Thymus (tissue), 11 donors: ENCODE data around the gene GORASP2. TPM values are rescaled to one million over a fixed set of nuclear protein-coding genes. Genes with fewer than 3 reads are reported as not detected.
A peak's percentile ranks its signal among the peaks of the same experiment; 100 is the strongest.

Source experiments
- DNase-seq, 9 donors: peaks; one replicate each; pipeline ENCODE4 v3.0.0-alpha.2; 2013; ENCODE audit warnings: low spot score in 9 of 9, low read depth in 6 of 9, missing footprints in 1 of 9
- H3K27ac ChIP-seq, 2 donors: one replicate each; pipeline ENCODE4 v1.5.1; 2013; ENCODE audit warnings: control low read depth in 1 of 2, low read depth in 1 of 2, low read length in 1 of 2, mild to moderate bottlenecking in 1 of 2, moderate library complexity in 1 of 2
- H3K27me3 ChIP-seq, 2 donors: one replicate each; pipeline ENCODE4 v1.5.1; 2013; ENCODE audit warnings: low read length in 1 of 2; ENCODE audit not compliant: control insufficient read depth in 2 of 2, insufficient read depth in 1 of 2
- H3K36me3 ChIP-seq, 2 donors: one replicate each; pipeline ENCODE4 v1.5.1; 2013; ENCODE audit warnings: low read length in 1 of 2, mild to moderate bottlenecking in 1 of 2, moderate library complexity in 1 of 2; ENCODE audit not compliant: control insufficient read depth in 2 of 2, insufficient read depth in 2 of 2
- H3K4me1 ChIP-seq, 2 donors: one replicate each; pipeline ENCODE4 v1.5.1; 2013; ENCODE audit warnings: low read length in 2 of 2; ENCODE audit not compliant: control insufficient read depth in 2 of 2, insufficient read depth in 2 of 2
- H3K4me3 ChIP-seq, 2 donors: one replicate each; pipeline ENCODE4 v1.5.1; 2013; ENCODE audit warnings: low read length in 2 of 2, control low read depth in 1 of 2, mild to moderate bottlenecking in 1 of 2
- H3K9me3 ChIP-seq, 2 donors: one replicate each; pipeline ENCODE4 v1.5.1; 2013; ENCODE audit warnings: low read length in 1 of 2, mild to moderate bottlenecking in 1 of 2; ENCODE audit not compliant: control insufficient read depth in 2 of 2, insufficient read depth in 1 of 2
- WGBS: extraction: QIAGEN DNeasy Blood & Tissue Kit; methylation state at CpG from one replicate; pipeline ENCODE4 v1.1.7; 2013; 5-methylcytosine and 5-hydroxymethylcytosine counted together
- polyA plus RNA-seq: library from polyadenylated mRNA; stranded (reverse); fragments of 200-250 nt; gene quantifications from one replicate; pipeline ENCODE4 v1.2.3, GENCODE V29; 2013
- total RNA-seq: library from RNA; stranded (reverse); fragments of 120-200 nt; gene quantifications from one replicate; pipeline ENCODE4 v1.2.4, GENCODE V29; 2013
- donor health status: healthy.

The GORASP2 gene
- total and polyA plus RNA-seq, 2 donors, result 22.1 to 34.3 TPM

GRCh38 chr2:170943041-170943440, 14.0 kb downstream of the GORASP2 start:
- Histone ChIP-seq H3K27ac (no peak overlapping the region), H3K27me3 (no peaks in the 10 kb centered on the region), H3K9me3 (no peaks in the 10 kb centered on the region), H3K36me3 (no peaks in the 10 kb centered on the region), H3K4me3 (no peak overlapping the region), H3K4me1 (no peaks in the 10 kb centered on the region)
- WGBS, result 97% methylated on average over 1 of the region's 1 CpG
- DNase-seq, result no peak

- 82% methylated on average over 6 of the region's 6 CpGs for WGBS
- no peaks in the 10 kb centered on the region for H3K9me3 ChIP-seq
- no peaks in the 10 kb centered on the region for H3K4me1 ChIP-seq
- H3K27me3 ChIP-seq, result no peaks in the 10 kb centered on the region
- no peaks in the 10 kb centered on the region for H3K36me3 ChIP-seq
- no peak for DNase-seq
- no peak overlapping the region for H3K27ac ChIP-seq
- no peak overlapping the region for H3K4me3 ChIP-seq
Observed at GRCh38 chr2:170943596-170943995, 14.5 kb downstream of the GORASP2 start.

- WGBS, result 97% methylated on average over 1 of the region's 1 CpG
- H3K4me1 ChIP-seq, result no peaks in the 10 kb centered on the region
- no peaks in the 10 kb centered on the region for H3K27me3 ChIP-seq
- no peaks in the 10 kb centered on the region for H3K9me3 ChIP-seq
- peaks cover 2 to 3% of the 10 kb centered on the region in 2 donors for H3K36me3 ChIP-seq
- no peak overlapping the region for H3K27ac ChIP-seq
- DNase-seq, result no peak
- no peak overlapping the region for H3K4me3 ChIP-seq
Observed at GRCh38 chr2:170944545-170944944, 15.5 kb downstream of the GORASP2 start.

- Histone ChIP-seq H3K4me1 (no peaks in the 10 kb centered on the region), H3K36me3 (peaks cover 32 to 49% of the 10 kb centered on the region in 2 donors), H3K27me3 (no peaks in the 10 kb centered on the region), H3K4me3 (no peak overlapping the region), H3K9me3 (no peaks in the 10 kb centered on the region), H3K27ac (no peak overlapping the region)
- 95% methylated on average over 5 of the region's 5 CpGs for WGBS
- DNase-seq, result no peak
Observed at GRCh38 chr2:170949415-170949814, 20.4 kb downstream of the GORASP2 start.

GRCh38 chr2:170950221-170950761, 21.2 kb downstream of the GORASP2 start:
- no peak overlapping the region for H3K4me3 ChIP-seq
- WGBS, result 95% methylated on average over 4 of the region's 4 CpGs
- H3K36me3 ChIP-seq, result peaks cover 40 to 57% of the 10 kb centered on the region in 2 donors
- H3K4me1 ChIP-seq, result no peaks in the 10 kb centered on the region
- H3K27me3 ChIP-seq, result no peaks in the 10 kb centered on the region
- no peak for DNase-seq
- H3K27ac ChIP-seq, result no peak overlapping the region
- H3K9me3 ChIP-seq, result no peaks in the 10 kb centered on the region

- H3K27me3 ChIP-seq, result no peaks in the 10 kb centered on the region
- peaks cover 65 to 86% of the 10 kb centered on the region in 2 donors for H3K36me3 ChIP-seq
- no peak for DNase-seq
- H3K4me1 ChIP-seq, result no peaks in the 10 kb centered on the region
- WGBS, result 74% methylated on average over 4 of the region's 4 CpGs
- H3K27ac ChIP-seq, result no peak overlapping the region
- H3K9me3 ChIP-seq, result no peaks in the 10 kb centered on the region
- no peak overlapping the region for H3K4me3 ChIP-seq
Observed at GRCh38 chr2:170953941-170954340, 24.9 kb downstream of the GORASP2 start.

GRCh38 chr2:170963386-170963785, 34.3 kb downstream of the GORASP2 start:
- no peaks in the 10 kb centered on the region for H3K4me1 ChIP-seq
- no peaks in the 10 kb centered on the region for H3K9me3 ChIP-seq
- peaks cover 62 to 81% of the 10 kb centered on the region in 2 donors for H3K36me3 ChIP-seq
- 81% methylated on average over 5 of the region's 5 CpGs for WGBS
- H3K4me3 ChIP-seq, result no peak overlapping the region
- H3K27me3 ChIP-seq, result no peaks in the 10 kb centered on the region
- DNase-seq, result no peak
- H3K27ac ChIP-seq, result no peak overlapping the region

GRCh38 chr2:170965446-170966225, 36.6 kb downstream of the GORASP2 start:
- H3K36me3 ChIP-seq, result peaks cover 67 to 70% of the 10 kb centered on the region in 2 donors
- WGBS, result 92% methylated on average over 20 of the region's 20 CpGs
- peaks cover 0 to 8% of the 10 kb centered on the region in 2 donors for H3K4me1 ChIP-seq
- no peaks in the 10 kb centered on the region for H3K9me3 ChIP-seq
- no peak for DNase-seq
- H3K27ac ChIP-seq, result no peak overlapping the region
- no peaks in the 10 kb centered on the region for H3K27me3 ChIP-seq
- H3K4me3 ChIP-seq, result no peak overlapping the region

GRCh38 chr2:170966648-170967396, 37.8 kb downstream of the GORASP2 start:
- Histone ChIP-seq H3K9me3 (no peaks in the 10 kb centered on the region), H3K4me3 (no peak overlapping the region), H3K27me3 (no peaks in the 10 kb centered on the region), H3K36me3 (peaks cover 55 to 58% of the 10 kb centered on the region in 2 donors), H3K4me1 (peaks cover 0 to 8% of the 10 kb centered on the region in 2 donors), H3K27ac (no peak overlapping the region)
- DNase-seq, result peak in 1 of 9 donors; percentile 17
- 97% methylated on average over 13 of the region's 13 CpGs for WGBS
